Stimulated activated CD8-positive, alpha-beta memory T cell treated with anti-CD3 and anti-CD28 coated beads, Interleukin-2, amount 100 ng/mL, for 48 hours (primary cell): ENCODE measurements around the gene INPP5J.
"Not testable (repeated sequence)": the region's sequence is repeated elsewhere in the genome, so short reads cannot be mapped to it uniquely, and the experiment has no call there.

ENCODE experiments used
- DNase-seq, 2 donors: peaks; one replicate each; pipeline ENCODE4 v3.0.0-alpha.2; 2020; ENCODE audit warnings: low read depth in 2 of 2

INPP5J gene

GRCh38 chr22:31100762-31101525, 21.8 kb upstream of the INPP5J start:
- DNase-seq, result no peak

GRCh38 chr22:31102441-31103081, 20.2 kb upstream of the INPP5J start:
- no peak for DNase-seq

- no peak for DNase-seq
Measured at GRCh38 chr22:31103111-31103510, 19.7 kb upstream of the INPP5J start.

DNA sequence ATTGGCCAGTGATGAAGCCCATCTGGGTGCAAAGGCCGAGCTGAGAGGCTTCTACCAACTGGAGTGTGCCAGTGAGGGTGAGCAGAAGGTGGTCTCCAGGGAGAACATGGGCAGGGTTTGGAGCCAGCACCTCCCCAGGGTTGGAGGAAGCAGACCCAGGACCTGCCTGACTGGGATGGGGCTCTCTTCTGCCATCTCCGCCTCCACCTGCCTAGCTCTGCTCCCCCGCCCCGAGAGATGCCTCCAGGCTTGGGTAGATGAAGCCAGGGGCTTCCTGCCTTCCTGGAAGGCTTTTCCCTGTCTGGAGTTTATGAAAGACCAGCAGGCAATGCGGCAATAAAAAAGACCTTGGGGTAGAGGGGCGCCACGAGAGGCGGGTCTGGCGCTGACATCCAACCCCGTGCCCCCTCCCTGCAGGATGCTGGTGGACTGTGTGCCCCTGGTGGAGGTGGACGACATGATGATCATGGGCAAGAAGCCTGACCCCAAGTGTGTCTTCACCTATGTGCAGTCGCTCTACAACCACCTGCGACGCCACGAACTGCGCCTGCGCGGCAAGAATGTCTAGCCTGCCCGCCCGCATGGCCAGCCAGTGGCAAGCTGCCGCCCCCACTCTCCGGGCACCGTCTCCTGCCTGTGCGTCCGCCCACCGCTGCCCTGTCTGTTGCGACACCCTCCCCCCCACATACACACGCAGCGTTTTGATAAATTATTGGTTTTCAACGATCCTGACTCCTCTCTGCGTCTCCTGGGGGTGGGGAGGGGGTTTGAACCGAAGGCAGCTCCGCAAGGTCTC, 18.7 kb upstream of the INPP5J start:
- DNase-seq, result no peak

GRCh38 chr22:31104869-31105268, 17.9 kb upstream of the INPP5J start:
- DNase-seq, result no peak

- no peak for DNase-seq
Measured at GRCh38 chr22:31105282-31105929, 17.4 kb upstream of the INPP5J start.

DNA sequence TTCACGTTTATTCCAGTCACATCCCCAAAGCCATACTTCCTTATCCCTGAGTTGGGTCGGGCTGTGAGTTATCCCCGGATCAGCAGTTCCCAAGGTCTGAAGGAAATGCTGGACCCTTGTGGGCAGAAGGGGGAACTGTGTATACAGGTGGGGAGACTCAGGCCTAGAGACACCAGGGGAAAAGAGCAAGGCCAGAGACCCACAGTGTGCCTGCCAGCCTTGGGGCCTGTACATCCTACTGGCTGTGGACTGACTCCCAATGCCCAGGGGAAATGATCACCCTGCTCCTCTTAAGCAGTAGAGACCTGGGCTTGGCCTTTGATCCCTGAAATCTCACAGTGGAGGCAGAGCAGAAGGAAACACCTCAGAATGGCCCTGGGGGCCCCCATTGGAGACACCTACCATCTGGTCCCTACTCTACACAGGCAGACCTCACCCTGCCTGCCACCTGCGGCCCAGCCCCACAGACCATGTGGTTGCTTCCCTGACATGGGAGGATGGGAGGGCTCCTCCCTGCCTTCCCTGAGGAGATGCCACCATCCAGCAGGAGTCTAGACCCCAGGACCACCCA, 16.7 kb upstream of the INPP5J start:
- no peak for DNase-seq

GRCh38 chr22:31106731-31107177, 16.0 kb upstream of the INPP5J start:
- DNase-seq, result no peak

DNA sequence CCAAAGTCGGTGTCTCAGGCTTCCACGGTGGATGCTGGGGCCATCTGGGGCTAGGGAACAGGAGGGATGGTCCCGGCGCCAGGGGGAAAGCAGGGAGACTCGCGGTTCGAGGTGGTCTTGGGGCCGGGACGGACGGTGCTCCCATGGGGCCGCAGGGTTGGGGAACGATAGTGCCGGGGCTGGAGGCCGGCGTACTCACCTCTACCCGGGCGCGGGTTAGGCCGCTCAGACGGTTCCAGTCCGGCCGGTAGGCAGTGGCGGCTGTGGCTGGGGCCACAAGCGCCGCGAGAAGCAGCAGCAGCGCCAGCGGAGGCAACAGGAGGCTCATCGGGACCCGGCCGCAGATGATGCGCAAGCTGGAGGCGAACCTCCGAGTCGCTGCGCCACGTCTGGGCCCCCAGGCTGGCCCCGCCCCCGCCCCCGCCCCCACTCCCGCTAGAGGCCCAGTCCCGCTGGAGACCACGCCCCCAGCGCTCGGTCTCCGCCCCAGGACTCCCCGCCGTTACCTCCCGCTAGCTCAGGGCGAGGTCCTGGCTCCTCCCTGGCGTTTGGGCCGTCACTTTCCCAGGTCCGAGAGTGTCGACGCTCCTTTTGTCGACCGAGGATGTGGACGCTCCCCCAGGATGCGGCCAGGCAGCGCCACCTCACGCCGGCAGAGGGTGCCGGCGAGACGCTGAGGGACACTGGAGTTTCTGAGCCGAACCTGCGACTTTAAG, 15.4 kb upstream of the INPP5J start, which contains the start of gene SELENOM:
TSS of gene SELENOM (minus strand) at position 391 of the 716 bp plus-strand sequence. CDS start at position 328, 63 bp downstream.
- peak; percentile 84 to 86 for DNase-seq

- DNase-seq, result no peak
Measured at GRCh38 chr22:31107894-31108218, 14.9 kb upstream of the INPP5J start.

DNA sequence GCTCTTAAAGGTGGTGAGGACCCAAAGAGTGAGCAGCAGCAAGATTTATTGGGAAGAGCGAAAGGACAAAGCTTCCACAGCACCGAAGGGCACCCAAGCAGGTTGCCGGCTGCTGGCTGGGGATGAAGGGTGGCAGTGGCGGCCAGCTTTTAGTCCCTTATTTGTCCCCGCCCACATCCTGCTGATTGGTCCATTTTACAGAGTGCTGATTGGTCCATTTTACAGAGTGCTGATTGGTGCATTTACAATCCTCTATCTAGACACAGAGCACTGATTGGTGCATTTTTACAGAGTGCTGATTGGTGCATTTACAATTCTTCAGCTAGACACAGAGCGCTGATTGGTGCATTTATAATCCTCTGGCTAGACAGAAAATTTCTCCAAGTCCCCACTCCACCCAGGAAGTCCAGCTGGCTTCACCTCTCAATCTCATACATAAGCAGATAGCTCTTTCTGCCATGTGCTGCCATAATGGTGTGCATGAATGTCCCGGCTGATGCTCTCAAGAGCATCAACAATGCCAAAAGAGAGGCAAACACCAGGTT, 10.1 kb upstream of the INPP5J start:
- not testable (repeated sequence) for DNase-seq

GRCh38 chr22:31118046-31118820, 4.5 kb upstream of the INPP5J start:
- DNase-seq, result no peak

- no peak for DNase-seq
Measured at GRCh38 chr22:31119026-31119717, 3.6 kb upstream of the INPP5J start.

GRCh38 chr22:31120230-31120629, 2.5 kb upstream of the INPP5J start:
- no peak for DNase-seq

DNA sequence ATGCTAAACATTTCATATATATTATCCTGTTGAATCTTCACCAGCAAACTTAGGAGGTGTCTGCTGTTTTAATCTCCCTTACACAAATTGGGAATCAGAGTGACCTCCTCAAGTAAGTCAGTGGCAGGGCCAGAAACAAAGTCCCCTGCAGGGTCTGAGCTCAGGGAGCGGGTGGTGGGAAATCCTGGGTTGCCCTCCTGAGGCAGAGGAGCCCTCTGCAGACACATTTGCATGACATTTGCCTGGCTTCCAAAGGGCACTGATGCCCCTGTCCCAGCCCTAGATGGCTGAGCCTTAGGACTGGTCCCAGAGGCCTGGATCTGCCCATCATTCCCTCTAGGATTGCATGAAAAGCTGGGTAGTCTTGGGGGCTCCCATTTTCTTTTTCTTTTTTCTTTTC, 2.1 kb upstream of the INPP5J start:
- no peak for DNase-seq

DNA sequence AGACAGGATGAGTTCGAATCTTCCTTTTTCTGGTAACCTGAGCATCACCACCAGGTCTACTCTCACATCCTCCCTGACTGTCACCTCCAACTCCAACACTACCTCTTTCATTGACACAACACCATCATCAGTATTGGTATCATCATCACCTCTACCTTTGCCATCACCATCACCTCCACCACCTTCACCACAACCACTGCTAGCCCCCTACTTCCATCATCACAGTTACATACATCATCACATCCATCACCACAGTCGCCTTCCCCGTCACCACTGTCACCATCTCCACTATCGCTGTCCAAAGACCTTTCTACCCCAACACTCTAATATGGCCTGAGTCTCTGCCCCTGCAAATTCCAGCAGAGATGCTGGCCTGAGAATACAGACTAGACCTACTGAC, 1.4 kb upstream of the INPP5J start:
- DNase-seq, result no peak

DNA sequence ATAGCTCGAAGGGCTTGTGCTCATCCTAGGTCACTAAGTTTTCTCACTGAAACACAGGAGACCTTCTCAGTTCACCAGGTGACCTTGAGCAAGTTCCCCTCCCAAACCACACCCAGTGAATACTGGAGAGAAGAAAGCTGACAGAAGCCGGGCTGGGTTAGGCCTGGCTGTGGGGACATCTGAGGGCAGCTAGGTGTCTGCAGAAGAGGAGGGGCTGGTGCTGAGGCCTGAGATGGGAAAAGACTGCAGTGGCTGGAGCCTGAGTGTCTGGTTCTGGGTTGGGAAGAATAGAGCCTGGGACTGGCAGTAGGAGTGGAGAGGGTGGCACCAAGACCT, 602 bp upstream of the INPP5J start:
- no peak for DNase-seq

DNA sequence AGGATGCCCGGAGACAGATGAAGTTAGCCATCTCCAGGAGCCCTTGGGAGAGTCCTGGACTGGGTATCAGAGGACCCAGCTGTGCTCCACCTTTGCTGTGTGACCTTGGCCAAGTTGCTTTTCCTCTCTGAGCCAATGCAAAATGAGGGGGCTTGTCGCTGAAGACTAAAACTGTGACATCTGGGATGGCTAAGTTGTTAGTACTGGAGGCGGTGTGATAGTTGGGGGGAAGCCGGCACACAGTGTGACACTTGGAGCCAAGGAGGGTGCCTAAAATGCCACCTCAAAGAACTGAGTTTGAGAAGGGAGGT, 481 bp downstream of the INPP5J start:
- no peak for DNase-seq

GRCh38 chr22:31124290-31124689, 1.5 kb downstream of the INPP5J start:
- no peak for DNase-seq
